GM23338 (cell line): ENCODE data around the gene SH2D6.

Experiments used
- CREB1 ChIP-seq: fragments of 250-450 bp; sonication (Bioruptor Pico); IDR thresholded peaks from 2 replicates; pipeline ENCODE4 v1.5.0; 2020; ENCODE audit warnings: low read depth, mild to moderate bottlenecking, moderate library complexity
- EZH2 ChIP-seq: fragments of 200-600 bp; sonication (generic); IDR thresholded peaks from one replicate; pipeline ENCODE4 v1.8.0; 2017; ENCODE audit warnings: antibody characterized with exemption, mild to moderate bottlenecking, low read depth; ENCODE audit not compliant: unreplicated experiment
- EZH2phosphoT487 ChIP-seq: fragments of 200-600 bp; sonication (generic); IDR thresholded peaks from one replicate; pipeline ENCODE4 v1.8.1; 2018; ENCODE audit warnings: antibody characterized with exemption; ENCODE audit not compliant: unreplicated experiment
- JUNB ChIP-seq: IDR thresholded peaks from one replicate; pipeline ENCODE4 v1.6.1; 2016; ENCODE audit warnings: antibody characterized with exemption; ENCODE audit not compliant: unreplicated experiment
- NANOG ChIP-seq: IDR thresholded peaks from 2 replicates; pipeline ENCODE4 v1.6.1; 2016; ENCODE audit warnings: antibody characterized with exemption, borderline replicate concordance
- POLR2AphosphoS5 ChIP-seq: IDR thresholded peaks from 2 replicates; pipeline ENCODE4 v1.6.1; 2016; ENCODE audit warnings: antibody characterized with exemption, low read depth
- STAT1 ChIP-seq: IDR thresholded peaks from one replicate; pipeline ENCODE4 v1.6.1; 2016; ENCODE audit warnings: antibody characterized with exemption; ENCODE audit not compliant: unreplicated experiment
- ZNF114 ChIP-seq: fragments of 250-450 bp; sonication (Bioruptor Pico); IDR thresholded peaks from 2 replicates; pipeline ENCODE4 v1.5.0; 2020; ENCODE audit warnings: mild to moderate bottlenecking, moderate library complexity
- ZNF331 ChIP-seq: fragments of 250-450 bp; sonication (Bioruptor Pico); IDR thresholded peaks from 2 replicates; pipeline ENCODE4 v1.5.0; 2020; ENCODE audit warnings: low read depth, mild to moderate bottlenecking, moderate library complexity
- TF ChIP-seq, protein P1 (sequence below), 2 experiments: fragments of 200-600 bp in 1 of 2; sonication (generic) in 1 of 2; conservative IDR thresholded peaks; 2 replicates each; pipeline versions ENCODE4 v1.5.1 to v1.6.1; 2016 to 2017; ENCODE audit warnings: antibody characterized with exemption in 2 of 2, low read depth in 2 of 2, mild to moderate bottlenecking in 2 of 2, moderate library complexity in 1 of 2
- TF ChIP-seq, protein P2 (sequence below): IDR thresholded peaks from 2 replicates; pipeline ENCODE4 v1.6.1; 2016; ENCODE audit warnings: antibody characterized with exemption
- TF ChIP-seq, protein P3 (sequence below): IDR thresholded peaks from one replicate; pipeline ENCODE4 v1.6.1; 2018; ENCODE audit warnings: antibody characterized with exemption; ENCODE audit not compliant: unreplicated experiment
- TF ChIP-seq, protein P4 (sequence below): fragments of 250-450 bp; sonication (Bioruptor Pico); IDR thresholded peaks from 2 replicates; pipeline ENCODE4 v1.5.0; 2020; ENCODE audit warnings: mild to moderate bottlenecking, moderate library complexity

DNA sequence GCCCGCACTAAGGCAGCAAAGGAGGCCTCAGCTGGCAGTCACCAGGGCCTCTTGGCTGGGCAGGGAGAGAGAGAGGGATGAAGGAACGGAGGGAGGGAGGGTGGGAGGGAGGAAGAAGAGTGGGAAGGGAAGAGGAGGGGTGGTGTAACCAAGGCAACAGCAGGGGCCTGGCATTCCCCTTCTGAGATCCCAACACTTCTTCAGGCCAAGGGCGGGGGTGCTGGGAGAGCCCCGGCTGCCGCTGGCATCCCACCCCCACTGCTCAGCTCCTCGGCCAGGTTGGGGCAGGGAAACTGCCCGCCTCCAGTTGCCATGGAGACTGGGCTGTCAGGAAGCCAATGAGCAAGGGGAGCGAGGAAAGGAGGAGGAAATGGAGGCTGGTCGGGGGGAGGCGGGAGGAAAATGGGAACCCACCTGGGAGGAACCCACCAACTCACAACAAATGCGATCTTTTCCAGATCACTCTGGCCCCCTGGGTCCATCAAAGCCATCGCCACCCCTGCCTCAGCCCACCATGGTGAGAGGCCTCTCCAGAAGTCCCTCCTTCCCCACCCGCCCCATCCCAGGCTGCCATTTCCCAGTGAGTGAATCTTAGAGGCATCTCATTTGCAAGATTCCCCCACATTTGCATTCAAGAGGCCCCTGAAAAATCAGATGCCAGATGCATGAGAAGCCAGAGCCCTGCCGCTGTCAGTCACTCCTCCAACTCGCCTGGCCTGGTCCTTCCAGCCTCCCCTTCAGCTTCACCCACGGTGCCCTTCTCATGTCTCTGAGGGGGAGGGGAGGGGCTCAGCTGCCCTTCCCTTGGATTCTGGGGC lies 12.4 kb downstream of the SH2D6 start:
- TF ChIP-seq EZH2phosphoT487 = no peak
- TF ChIP-seq JUNB = no peak
- TF ChIP-seq, protein P1, sequence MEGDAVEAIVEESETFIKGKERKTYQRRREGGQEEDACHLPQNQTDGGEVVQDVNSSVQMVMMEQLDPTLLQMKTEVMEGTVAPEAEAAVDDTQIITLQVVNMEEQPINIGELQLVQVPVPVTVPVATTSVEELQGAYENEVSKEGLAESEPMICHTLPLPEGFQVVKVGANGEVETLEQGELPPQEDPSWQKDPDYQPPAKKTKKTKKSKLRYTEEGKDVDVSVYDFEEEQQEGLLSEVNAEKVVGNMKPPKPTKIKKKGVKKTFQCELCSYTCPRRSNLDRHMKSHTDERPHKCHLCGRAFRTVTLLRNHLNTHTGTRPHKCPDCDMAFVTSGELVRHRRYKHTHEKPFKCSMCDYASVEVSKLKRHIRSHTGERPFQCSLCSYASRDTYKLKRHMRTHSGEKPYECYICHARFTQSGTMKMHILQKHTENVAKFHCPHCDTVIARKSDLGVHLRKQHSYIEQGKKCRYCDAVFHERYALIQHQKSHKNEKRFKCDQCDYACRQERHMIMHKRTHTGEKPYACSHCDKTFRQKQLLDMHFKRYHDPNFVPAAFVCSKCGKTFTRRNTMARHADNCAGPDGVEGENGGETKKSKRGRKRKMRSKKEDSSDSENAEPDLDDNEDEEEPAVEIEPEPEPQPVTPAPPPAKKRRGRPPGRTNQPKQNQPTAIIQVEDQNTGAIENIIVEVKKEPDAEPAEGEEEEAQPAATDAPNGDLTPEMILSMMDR (conservative IDR thresholded peaks at IDR 0.05; ENCODE audit: low read depth in 2 of 2) = no peak
- no peak; the same call in none of the 2 replicates for TF ChIP-seq POLR2AphosphoS5
- no peak for TF ChIP-seq CREB1 (CRISPR knock-in tag)
- no peak for TF ChIP-seq ZNF331
- TF ChIP-seq, protein P2, sequence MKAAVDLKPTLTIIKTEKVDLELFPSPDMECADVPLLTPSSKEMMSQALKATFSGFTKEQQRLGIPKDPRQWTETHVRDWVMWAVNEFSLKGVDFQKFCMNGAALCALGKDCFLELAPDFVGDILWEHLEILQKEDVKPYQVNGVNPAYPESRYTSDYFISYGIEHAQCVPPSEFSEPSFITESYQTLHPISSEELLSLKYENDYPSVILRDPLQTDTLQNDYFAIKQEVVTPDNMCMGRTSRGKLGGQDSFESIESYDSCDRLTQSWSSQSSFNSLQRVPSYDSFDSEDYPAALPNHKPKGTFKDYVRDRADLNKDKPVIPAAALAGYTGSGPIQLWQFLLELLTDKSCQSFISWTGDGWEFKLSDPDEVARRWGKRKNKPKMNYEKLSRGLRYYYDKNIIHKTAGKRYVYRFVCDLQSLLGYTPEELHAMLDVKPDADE = no peak
- TF ChIP-seq, protein P3, sequence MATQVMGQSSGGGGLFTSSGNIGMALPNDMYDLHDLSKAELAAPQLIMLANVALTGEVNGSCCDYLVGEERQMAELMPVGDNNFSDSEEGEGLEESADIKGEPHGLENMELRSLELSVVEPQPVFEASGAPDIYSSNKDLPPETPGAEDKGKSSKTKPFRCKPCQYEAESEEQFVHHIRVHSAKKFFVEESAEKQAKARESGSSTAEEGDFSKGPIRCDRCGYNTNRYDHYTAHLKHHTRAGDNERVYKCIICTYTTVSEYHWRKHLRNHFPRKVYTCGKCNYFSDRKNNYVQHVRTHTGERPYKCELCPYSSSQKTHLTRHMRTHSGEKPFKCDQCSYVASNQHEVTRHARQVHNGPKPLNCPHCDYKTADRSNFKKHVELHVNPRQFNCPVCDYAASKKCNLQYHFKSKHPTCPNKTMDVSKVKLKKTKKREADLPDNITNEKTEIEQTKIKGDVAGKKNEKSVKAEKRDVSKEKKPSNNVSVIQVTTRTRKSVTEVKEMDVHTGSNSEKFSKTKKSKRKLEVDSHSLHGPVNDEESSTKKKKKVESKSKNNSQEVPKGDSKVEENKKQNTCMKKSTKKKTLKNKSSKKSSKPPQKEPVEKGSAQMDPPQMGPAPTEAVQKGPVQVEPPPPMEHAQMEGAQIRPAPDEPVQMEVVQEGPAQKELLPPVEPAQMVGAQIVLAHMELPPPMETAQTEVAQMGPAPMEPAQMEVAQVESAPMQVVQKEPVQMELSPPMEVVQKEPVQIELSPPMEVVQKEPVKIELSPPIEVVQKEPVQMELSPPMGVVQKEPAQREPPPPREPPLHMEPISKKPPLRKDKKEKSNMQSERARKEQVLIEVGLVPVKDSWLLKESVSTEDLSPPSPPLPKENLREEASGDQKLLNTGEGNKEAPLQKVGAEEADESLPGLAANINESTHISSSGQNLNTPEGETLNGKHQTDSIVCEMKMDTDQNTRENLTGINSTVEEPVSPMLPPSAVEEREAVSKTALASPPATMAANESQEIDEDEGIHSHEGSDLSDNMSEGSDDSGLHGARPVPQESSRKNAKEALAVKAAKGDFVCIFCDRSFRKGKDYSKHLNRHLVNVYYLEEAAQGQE = no peak
- no peak for TF ChIP-seq EZH2
- TF ChIP-seq STAT1 = no peak
- TF ChIP-seq, protein P4, sequence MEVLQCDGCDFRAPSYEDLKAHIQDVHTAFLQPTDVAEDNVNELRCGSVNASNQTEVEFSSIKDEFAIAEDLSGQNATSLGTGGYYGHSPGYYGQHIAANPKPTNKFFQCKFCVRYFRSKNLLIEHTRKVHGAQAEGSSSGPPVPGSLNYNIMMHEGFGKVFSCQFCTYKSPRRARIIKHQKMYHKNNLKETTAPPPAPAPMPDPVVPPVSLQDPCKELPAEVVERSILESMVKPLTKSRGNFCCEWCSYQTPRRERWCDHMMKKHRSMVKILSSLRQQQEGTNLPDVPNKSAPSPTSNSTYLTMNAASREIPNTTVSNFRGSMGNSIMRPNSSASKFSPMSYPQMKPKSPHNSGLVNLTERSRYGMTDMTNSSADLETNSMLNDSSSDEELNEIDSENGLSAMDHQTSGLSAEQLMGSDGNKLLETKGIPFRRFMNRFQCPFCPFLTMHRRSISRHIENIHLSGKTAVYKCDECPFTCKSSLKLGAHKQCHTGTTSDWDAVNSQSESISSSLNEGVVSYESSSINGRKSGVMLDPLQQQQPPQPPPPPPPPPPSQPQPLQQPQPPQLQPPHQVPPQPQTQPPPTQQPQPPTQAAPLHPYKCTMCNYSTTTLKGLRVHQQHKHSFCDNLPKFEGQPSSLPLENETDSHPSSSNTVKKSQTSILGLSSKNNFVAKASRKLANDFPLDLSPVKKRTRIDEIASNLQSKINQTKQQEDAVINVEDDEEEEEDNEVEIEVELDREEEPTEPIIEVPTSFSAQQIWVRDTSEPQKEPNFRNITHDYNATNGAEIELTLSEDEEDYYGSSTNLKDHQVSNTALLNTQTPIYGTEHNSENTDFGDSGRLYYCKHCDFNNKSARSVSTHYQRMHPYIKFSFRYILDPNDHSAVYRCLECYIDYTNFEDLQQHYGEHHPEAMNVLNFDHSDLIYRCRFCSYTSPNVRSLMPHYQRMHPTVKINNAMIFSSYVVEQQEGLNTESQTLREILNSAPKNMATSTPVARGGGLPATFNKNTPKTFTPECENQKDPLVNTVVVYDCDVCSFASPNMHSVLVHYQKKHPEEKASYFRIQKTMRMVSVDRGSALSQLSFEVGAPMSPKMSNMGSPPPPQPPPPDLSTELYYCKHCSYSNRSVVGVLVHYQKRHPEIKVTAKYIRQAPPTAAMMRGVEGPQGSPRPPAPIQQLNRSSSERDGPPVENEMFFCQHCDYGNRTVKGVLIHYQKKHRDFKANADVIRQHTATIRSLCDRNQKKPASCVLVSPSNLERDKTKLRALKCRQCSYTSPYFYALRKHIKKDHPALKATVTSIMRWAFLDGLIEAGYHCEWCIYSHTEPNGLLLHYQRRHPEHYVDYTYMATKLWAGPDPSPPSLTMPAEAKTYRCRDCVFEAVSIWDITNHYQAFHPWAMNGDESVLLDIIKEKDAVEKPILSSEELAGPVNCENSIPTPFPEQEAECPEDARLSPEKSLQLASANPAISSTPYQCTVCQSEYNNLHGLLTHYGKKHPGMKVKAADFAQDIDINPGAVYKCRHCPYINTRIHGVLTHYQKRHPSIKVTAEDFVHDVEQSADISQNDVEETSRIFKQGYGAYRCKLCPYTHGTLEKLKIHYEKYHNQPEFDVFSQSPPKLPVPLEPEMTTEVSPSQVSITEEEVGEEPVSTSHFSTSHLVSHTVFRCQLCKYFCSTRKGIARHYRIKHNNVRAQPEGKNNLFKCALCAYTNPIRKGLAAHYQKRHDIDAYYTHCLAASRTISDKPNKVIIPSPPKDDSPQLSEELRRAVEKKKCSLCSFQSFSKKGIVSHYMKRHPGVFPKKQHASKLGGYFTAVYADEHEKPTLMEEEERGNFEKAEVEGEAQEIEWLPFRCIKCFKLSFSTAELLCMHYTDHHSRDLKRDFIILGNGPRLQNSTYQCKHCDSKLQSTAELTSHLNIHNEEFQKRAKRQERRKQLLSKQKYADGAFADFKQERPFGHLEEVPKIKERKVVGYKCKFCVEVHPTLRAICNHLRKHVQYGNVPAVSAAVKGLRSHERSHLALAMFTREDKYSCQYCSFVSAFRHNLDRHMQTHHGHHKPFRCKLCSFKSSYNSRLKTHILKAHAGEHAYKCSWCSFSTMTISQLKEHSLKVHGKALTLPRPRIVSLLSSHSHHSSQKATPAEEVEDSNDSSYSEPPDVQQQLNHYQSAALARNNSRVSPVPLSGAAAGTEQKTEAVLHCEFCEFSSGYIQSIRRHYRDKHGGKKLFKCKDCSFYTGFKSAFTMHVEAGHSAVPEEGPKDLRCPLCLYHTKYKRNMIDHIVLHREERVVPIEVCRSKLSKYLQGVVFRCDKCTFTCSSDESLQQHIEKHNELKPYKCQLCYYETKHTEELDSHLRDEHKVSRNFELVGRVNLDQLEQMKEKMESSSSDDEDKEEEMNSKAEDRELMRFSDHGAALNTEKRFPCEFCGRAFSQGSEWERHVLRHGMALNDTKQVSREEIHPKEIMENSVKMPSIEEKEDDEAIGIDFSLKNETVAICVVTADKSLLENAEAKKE = no peak
- no peak for TF ChIP-seq ZNF114 (CRISPR knock-in tag)
- no peak for TF ChIP-seq NANOG
